Activated CD8-positive, alpha-beta memory T cell treated with anti-CD3 and anti-CD28 coated beads, Interleukin-2, amount 50 U/mL, for 24 hours (primary cell): ENCODE data around the gene TRPM3.

Experiments
- DNase-seq: peaks from one replicate; pipeline ENCODE4 v3.0.0-alpha.2; 2020; ENCODE audit errors: extremely low read depth

TRPM3 gene

GRCh38 chr9:70557661-70558369, 563.6 kb downstream of the TRPM3 start:
- DNase-seq, result no peak

GRCh38 chr9:70556771-70557170, 564.6 kb downstream of the TRPM3 start:
- DNase-seq, result no peak

GRCh38 chr9:70554881-70555280, 566.5 kb downstream of the TRPM3 start:
- DNase-seq, result no peak

- no peak for DNase-seq
Measured at GRCh38 chr9:70553707-70554673, 567.4 kb downstream of the TRPM3 start.

- DNase-seq, result no peak
Measured at GRCh38 chr9:70552561-70552960, 568.9 kb downstream of the TRPM3 start.

- no peak for DNase-seq
Measured at GRCh38 chr9:70551801-70552200, 569.6 kb downstream of the TRPM3 start.

- DNase-seq, result no peak
Measured at GRCh38 chr9:70551396-70551795, 570.0 kb downstream of the TRPM3 start.

GRCh38 chr9:70549926-70550325, 571.5 kb downstream of the TRPM3 start:
- DNase-seq, result no peak

- no peak for DNase-seq
Measured at GRCh38 chr9:70542311-70542931, 579.0 kb downstream of the TRPM3 start.

GRCh38 chr9:70540016-70540415, 581.4 kb downstream of the TRPM3 start:
- DNase-seq, result no peak

- no peak for DNase-seq
Measured at GRCh38 chr9:70539526-70539925, 581.9 kb downstream of the TRPM3 start.

- no peak for DNase-seq
Measured at GRCh38 chr9:70539001-70539400, 582.4 kb downstream of the TRPM3 start.

- no peak for DNase-seq
Measured at GRCh38 chr9:70537084-70537483, 584.3 kb downstream of the TRPM3 start.

- no peak for DNase-seq
Measured at GRCh38 chr9:70535546-70536323, 585.7 kb downstream of the TRPM3 start.

- no peak for DNase-seq
Measured at GRCh38 chr9:70534471-70534870, 587.0 kb downstream of the TRPM3 start.

GRCh38 chr9:70534061-70534460, 587.4 kb downstream of the TRPM3 start:
- no peak for DNase-seq

- DNase-seq, result no peak
Measured at GRCh38 chr9:70533492-70533891, 587.9 kb downstream of the TRPM3 start.

GRCh38 chr9:70532716-70533115, 588.7 kb downstream of the TRPM3 start:
- no peak for DNase-seq

GRCh38 chr9:70531311-70531710, 590.1 kb downstream of the TRPM3 start:
- DNase-seq, result no peak

GRCh38 chr9:70530716-70531115, 590.7 kb downstream of the TRPM3 start:
- no peak for DNase-seq

GRCh38 chr9:70529833-70530232, 591.6 kb downstream of the TRPM3 start:
- DNase-seq, result no peak

- DNase-seq, result no peak
Measured at GRCh38 chr9:70529377-70529776, 592.0 kb downstream of the TRPM3 start.
